Measurements from ENCODE around the gene ENO2.

- no peak for TF ChIP-seq EZH2 (IDR thresholded peaks at IDR 0.05; ENCODE audit: low read length, missing control alignments)
- TF ChIP-seq CTCF (conservative IDR thresholded peaks at IDR 0.05 in 1 of 2, IDR thresholded peaks at IDR 0.05 in 1 of 2; ENCODE audit: low read depth in 1 of 2, low read length in 2 of 2) = no peak
Observed at GRCh38 chr12:6914246-6914946, at the start of gene ENO2.

Data from fibroblast of lung (primary cell).